ENCODE results near the gene PCYT1A. TPM values are rescaled to one million over a fixed set of nuclear protein-coding genes. Genes with fewer than 3 reads are reported as not detected.

PCYT1A gene
- total RNA-seq, 1 donor from 2014 or later: 55.2 TPM

DNA sequence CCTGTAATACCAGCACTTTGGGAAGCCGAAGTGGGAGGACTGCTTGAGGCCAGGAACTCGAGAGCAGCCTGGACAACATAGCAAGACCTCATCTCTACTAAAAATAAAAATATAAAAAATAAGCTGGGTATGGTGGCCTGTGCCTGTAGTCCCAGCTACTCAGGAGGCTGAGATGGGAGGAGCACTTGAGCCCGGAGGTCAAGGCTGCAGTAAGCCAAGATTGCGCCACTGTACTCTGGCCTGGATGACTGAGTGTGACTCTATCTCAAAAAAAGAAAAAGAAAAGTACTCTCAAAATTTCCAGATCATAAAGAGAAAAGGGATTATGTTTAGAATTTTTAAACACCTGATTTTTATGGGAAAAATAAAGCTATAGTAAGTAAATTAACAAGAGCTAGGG is 47.1 kb downstream of the PCYT1A start:
- TF ChIP-seq, protein P1, sequence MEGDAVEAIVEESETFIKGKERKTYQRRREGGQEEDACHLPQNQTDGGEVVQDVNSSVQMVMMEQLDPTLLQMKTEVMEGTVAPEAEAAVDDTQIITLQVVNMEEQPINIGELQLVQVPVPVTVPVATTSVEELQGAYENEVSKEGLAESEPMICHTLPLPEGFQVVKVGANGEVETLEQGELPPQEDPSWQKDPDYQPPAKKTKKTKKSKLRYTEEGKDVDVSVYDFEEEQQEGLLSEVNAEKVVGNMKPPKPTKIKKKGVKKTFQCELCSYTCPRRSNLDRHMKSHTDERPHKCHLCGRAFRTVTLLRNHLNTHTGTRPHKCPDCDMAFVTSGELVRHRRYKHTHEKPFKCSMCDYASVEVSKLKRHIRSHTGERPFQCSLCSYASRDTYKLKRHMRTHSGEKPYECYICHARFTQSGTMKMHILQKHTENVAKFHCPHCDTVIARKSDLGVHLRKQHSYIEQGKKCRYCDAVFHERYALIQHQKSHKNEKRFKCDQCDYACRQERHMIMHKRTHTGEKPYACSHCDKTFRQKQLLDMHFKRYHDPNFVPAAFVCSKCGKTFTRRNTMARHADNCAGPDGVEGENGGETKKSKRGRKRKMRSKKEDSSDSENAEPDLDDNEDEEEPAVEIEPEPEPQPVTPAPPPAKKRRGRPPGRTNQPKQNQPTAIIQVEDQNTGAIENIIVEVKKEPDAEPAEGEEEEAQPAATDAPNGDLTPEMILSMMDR (IDR thresholded peaks at IDR 0.05; ENCODE audit: unreplicated experiment): no peak
- H3K27ac Mint-ChIP-seq (ENCODE audit: unreplicated experiment): no peak overlapping the region
- no peaks in the 10 kb centered on the region for H3K4me1 Mint-ChIP-seq (ENCODE audit: unreplicated experiment)
- H3K9me3 Mint-ChIP-seq (ENCODE audit: unreplicated experiment): peaks cover 3% of the 10 kb centered on the region
- DNase-seq (ENCODE audit: low spot score): no peak
- H3K36me3 Mint-ChIP-seq (ENCODE audit: low read depth, unreplicated experiment): peaks cover 37% of the 10 kb centered on the region
- H3K27me3 Mint-ChIP-seq (ENCODE audit: unreplicated experiment): no peaks in the 10 kb centered on the region
- no peak overlapping the region for H3K4me3 Mint-ChIP-seq (ENCODE audit: unreplicated experiment)

DNA sequence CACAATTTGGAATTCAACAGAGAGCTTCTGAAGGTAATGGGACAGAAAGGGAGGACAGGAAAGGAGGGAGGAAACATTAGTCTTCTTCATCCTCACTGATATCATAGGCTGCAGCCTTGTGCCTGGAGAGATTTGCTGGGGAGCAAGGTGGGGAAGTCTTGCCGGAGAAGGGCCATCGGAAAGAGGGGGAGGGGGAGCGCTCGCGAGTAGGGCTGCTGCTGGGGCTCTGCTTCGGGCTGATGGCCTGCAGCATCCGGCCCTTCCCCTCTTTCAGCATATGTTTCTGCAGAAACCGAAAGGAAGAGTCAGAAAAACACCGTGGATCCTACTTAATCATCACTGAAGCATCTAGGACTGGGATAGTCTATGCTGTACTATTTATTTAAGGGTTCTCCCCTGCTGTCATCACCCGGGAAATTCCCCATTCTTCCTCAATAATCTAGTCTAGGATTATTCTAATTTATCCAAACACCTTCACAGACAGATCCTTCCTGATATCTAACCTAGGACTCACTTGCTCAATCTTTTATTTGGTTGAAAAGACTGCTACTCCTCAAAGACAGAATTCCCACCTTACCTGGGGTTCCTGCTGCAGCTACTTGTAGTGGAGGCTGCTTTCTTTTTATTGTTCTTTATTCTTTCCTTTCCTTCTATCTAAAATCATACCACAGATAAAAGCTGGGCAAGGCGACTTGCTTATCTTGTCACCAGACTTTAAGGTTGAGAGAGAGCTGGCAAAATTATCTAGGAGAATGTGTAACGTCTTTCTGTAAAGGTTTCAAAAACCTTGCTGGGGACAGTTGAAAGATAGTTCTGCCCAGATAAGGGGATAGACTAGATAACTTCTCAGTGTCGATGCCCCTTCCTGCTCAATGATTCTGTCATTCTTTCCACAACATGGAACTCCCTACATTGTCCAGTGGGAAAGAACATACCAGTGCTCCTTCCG is 48.6 kb downstream of the PCYT1A start:
- Mint-ChIP-seq H3K36me3 (ENCODE audit: low read depth, unreplicated experiment) (peaks cover 34% of the 10 kb centered on the region), H3K4me3 (ENCODE audit: unreplicated experiment) (no peak overlapping the region), H3K4me1 (ENCODE audit: unreplicated experiment) (no peaks in the 10 kb centered on the region), H3K9me3 (ENCODE audit: unreplicated experiment) (peaks cover 3% of the 10 kb centered on the region), H3K27me3 (ENCODE audit: unreplicated experiment) (no peaks in the 10 kb centered on the region), H3K27ac (ENCODE audit: unreplicated experiment) (no peak overlapping the region)
- TF ChIP-seq, protein P1 (IDR thresholded peaks at IDR 0.05; ENCODE audit: unreplicated experiment): no peak
- DNase-seq (ENCODE audit: low spot score): no peak

DNA sequence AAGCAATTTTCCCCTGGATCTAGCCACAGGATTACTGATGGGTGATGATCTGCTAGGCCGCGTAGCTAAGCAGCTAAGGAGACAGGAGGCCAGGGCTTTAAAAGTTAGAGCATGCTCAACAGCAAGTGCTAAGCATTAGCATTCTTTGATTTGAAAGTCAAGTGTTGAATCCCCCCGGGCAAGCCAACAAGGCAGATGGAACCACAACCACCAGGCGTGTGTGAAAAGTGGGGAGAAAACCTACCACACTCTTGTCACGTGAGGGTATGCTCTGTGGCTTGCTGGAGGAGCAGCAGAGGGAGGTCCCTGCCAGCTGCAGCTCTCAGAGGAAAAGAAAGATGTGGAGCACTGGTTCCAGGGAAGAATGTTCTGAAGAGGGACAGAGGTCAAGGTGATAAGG is 50.3 kb downstream of the PCYT1A start:
- H3K9me3 Mint-ChIP-seq (ENCODE audit: unreplicated experiment): peaks cover under 1% of the 10 kb centered on the region
- H3K4me1 Mint-ChIP-seq (ENCODE audit: unreplicated experiment): no peaks in the 10 kb centered on the region
- H3K27me3 Mint-ChIP-seq (ENCODE audit: unreplicated experiment): no peaks in the 10 kb centered on the region

DNA sequence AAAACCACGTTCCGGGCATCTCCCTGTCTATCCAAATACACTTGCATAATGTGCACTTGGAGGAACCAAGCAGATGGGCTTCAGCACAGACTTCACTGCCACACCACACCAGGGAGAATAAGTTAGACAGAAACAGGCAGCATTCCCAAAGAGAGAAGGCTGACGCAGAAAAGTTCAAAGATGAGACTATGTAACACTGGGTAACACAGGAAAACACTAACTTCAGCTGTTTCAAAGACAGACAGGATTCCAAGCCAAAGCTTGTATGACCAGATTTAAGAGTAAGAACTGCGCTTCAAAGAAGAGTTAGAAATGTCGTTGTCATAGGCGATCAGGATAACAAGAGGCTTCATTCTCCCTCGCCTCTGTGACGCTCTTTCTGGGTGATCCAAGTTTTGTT is 51.3 kb downstream of the PCYT1A start:
- H3K4me1 Mint-ChIP-seq (ENCODE audit: unreplicated experiment): no peaks in the 10 kb centered on the region
- peaks cover 21% of the 10 kb centered on the region for H3K36me3 Mint-ChIP-seq (ENCODE audit: low read depth, unreplicated experiment)
- TF ChIP-seq, protein P1 (IDR thresholded peaks at IDR 0.05; ENCODE audit: unreplicated experiment): no peak
- no peak for DNase-seq (ENCODE audit: low spot score)
- H3K27ac Mint-ChIP-seq (ENCODE audit: unreplicated experiment): no peak overlapping the region
- H3K9me3 Mint-ChIP-seq (ENCODE audit: unreplicated experiment): no peaks in the 10 kb centered on the region
- no peak overlapping the region for H3K4me3 Mint-ChIP-seq (ENCODE audit: unreplicated experiment)
- peaks cover 2% of the 10 kb centered on the region for H3K27me3 Mint-ChIP-seq (ENCODE audit: unreplicated experiment)

More for the DNA sequence above, 50.3 kb downstream of the PCYT1A start:
- H3K4me3 Mint-ChIP-seq (ENCODE audit: unreplicated experiment): no peak overlapping the region
- no peak for DNase-seq (ENCODE audit: low spot score)
- peaks cover 26% of the 10 kb centered on the region for H3K36me3 Mint-ChIP-seq (ENCODE audit: low read depth, unreplicated experiment)
- TF ChIP-seq, protein P1 (IDR thresholded peaks at IDR 0.05; ENCODE audit: unreplicated experiment): no peak
- no peak overlapping the region for H3K27ac Mint-ChIP-seq (ENCODE audit: unreplicated experiment)

Data from endothelial cell (in vitro differentiated cells).